ENCODE results near the gene MYO5B. TPM values are rescaled to one million over a fixed set of nuclear protein-coding genes. Genes with fewer than 3 reads are reported as not detected.

Gene MYO5B
- total RNA-seq, 2 experiments from 2014 or later, result not detected

- Mint-ChIP-seq H3K4me3 (no peak overlapping the region), H3K36me3 (ENCODE audit: low read depth) (no peaks in the 10 kb centered on the region), H3K4me1 (ENCODE audit: low read depth) (peaks cover 18% of the 10 kb centered on the region), H3K27ac (no peak overlapping the region), H3K9me3 (no peaks in the 10 kb centered on the region), H3K27me3 (peaks cover 68% of the 10 kb centered on the region)
- Histone ChIP-seq H3K4me3 (ENCODE audit: low read length) (no peak overlapping the region), H3K36me3 (ENCODE audit: insufficient read depth, low read length) (no peaks in the 10 kb centered on the region), H3K9me3 (ENCODE audit: control insufficient read depth in 1 of 2, insufficient read depth in 1 of 2, low read length in 2 of 2) (peaks cover 0 to 10% of the 10 kb centered on the region in 2 experiments), H3K27me3 (ENCODE audit: control insufficient read depth in 1 of 2, insufficient read depth in 2 of 2, low read length in 2 of 2) (peaks cover 22 to 47% of the 10 kb centered on the region in 2 experiments), H3K27ac (ENCODE audit: low read depth in 1 of 2, low read length in 2 of 2) (no peak overlapping the region), H3K4me1 (ENCODE audit: insufficient read depth, low read length) (peaks cover 23% of the 10 kb centered on the region)
- no peak for DNase-seq
- POLR2A ChIA-PET, result no interaction called here
- TF ChIP-seq, protein P1, sequence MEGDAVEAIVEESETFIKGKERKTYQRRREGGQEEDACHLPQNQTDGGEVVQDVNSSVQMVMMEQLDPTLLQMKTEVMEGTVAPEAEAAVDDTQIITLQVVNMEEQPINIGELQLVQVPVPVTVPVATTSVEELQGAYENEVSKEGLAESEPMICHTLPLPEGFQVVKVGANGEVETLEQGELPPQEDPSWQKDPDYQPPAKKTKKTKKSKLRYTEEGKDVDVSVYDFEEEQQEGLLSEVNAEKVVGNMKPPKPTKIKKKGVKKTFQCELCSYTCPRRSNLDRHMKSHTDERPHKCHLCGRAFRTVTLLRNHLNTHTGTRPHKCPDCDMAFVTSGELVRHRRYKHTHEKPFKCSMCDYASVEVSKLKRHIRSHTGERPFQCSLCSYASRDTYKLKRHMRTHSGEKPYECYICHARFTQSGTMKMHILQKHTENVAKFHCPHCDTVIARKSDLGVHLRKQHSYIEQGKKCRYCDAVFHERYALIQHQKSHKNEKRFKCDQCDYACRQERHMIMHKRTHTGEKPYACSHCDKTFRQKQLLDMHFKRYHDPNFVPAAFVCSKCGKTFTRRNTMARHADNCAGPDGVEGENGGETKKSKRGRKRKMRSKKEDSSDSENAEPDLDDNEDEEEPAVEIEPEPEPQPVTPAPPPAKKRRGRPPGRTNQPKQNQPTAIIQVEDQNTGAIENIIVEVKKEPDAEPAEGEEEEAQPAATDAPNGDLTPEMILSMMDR (IDR thresholded peaks at IDR 0.05), result no peak
- CTCF ChIA-PET, result no interaction called here
- no peak for ATAC-seq (ENCODE audit: poor library complexity)
- intact Hi-C loops (cut with DNase I, micrococcal nuclease), result loop anchor here in 1 of 2 experiments (5.0 kb wide), 1 partner anchor 679 kb away; no protein-coding TSS in a partner anchor
Measured at GRCh38 chr18:50190926-50191325, 4.0 kb downstream of the MYO5B start.

DNA sequence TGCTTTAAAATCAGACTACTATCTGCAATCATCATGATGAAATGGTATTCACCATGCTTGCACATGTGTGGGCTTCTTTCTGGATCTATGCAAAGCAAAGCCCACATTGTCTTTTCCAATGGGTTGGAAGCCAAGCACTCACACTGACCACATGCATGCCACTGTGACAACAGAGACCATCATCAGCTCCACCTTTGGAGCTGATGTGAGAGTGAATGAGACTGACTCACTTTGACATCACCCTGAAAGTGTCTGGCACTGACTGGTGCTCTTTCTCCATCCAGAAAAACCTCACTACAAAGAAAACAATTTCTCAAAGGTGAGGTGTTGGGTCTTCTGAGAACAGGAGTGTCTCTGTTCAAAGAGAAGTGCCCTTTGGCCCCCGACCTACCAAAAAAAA lies 4.7 kb downstream of the MYO5B start:
- Mint-ChIP-seq H3K4me1 (ENCODE audit: low read depth) (peaks cover 12% of the 10 kb centered on the region), H3K4me3 (no peak overlapping the region), H3K9me3 (no peaks in the 10 kb centered on the region), H3K36me3 (ENCODE audit: low read depth) (no peaks in the 10 kb centered on the region), H3K27me3 (peaks cover 64% of the 10 kb centered on the region), H3K27ac (no peak overlapping the region)
- Histone ChIP-seq H3K4me1 (ENCODE audit: insufficient read depth, low read length) (peaks cover 16% of the 10 kb centered on the region), H3K4me3 (ENCODE audit: low read length) (no peak overlapping the region), H3K36me3 (ENCODE audit: insufficient read depth, low read length) (no peaks in the 10 kb centered on the region), H3K9me3 (ENCODE audit: control insufficient read depth in 1 of 2, insufficient read depth in 1 of 2, low read length in 2 of 2) (peaks cover 0 to 10% of the 10 kb centered on the region in 2 experiments), H3K27me3 (ENCODE audit: control insufficient read depth in 1 of 2, insufficient read depth in 2 of 2, low read length in 2 of 2) (peaks cover 17 to 40% of the 10 kb centered on the region in 2 experiments), H3K27ac (ENCODE audit: low read depth in 1 of 2, low read length in 2 of 2) (no peak overlapping the region)
- intact Hi-C loops (cut with DNase I, micrococcal nuclease), result loop anchor here in 1 of 2 experiments (5.0 kb wide), 1 partner anchor 678 kb away; no protein-coding TSS in a partner anchor
- TF ChIP-seq, protein P1 (IDR thresholded peaks at IDR 0.05), result no peak
- no peak for ATAC-seq (ENCODE audit: poor library complexity)
- POLR2A ChIA-PET, result no interaction called here
- CTCF ChIA-PET, result no interaction called here
- no peak for DNase-seq

- TF ChIP-seq, protein P1 (IDR thresholded peaks at IDR 0.05), result no peak
- no peaks in the 10 kb centered on the region for H3K9me3 Mint-ChIP-seq
- ChIA-PET POLR2A (no interaction called here), CTCF (no interaction called here)
- H3K36me3 Mint-ChIP-seq (ENCODE audit: low read depth), result no peaks in the 10 kb centered on the region
- peaks cover 12% of the 10 kb centered on the region for H3K4me1 Mint-ChIP-seq (ENCODE audit: low read depth)
- Histone ChIP-seq H3K4me1 (ENCODE audit: insufficient read depth, low read length) (peaks cover 12% of the 10 kb centered on the region), H3K4me3 (ENCODE audit: low read length) (no peak overlapping the region), H3K9me3 (ENCODE audit: control insufficient read depth in 1 of 2, insufficient read depth in 1 of 2, low read length in 2 of 2) (peaks cover 0 to 10% of the 10 kb centered on the region in 2 experiments), H3K36me3 (ENCODE audit: insufficient read depth, low read length) (no peaks in the 10 kb centered on the region), H3K27me3 (ENCODE audit: control insufficient read depth in 1 of 2, insufficient read depth in 2 of 2, low read length in 2 of 2) (peaks cover 15 to 37% of the 10 kb centered on the region in 2 experiments), H3K27ac (ENCODE audit: low read depth in 1 of 2, low read length in 2 of 2) (no peak overlapping the region)
- intact Hi-C loops (cut with DNase I, micrococcal nuclease), result no loop called here
- DNase-seq (no peak), ATAC-seq (ENCODE audit: poor library complexity) (no peak)
- no peak overlapping the region for H3K27ac Mint-ChIP-seq
- no peak overlapping the region for H3K4me3 Mint-ChIP-seq
- H3K27me3 Mint-ChIP-seq, result peaks cover 69% of the 10 kb centered on the region
Measured at GRCh38 chr18:50189160-50189559, 5.8 kb downstream of the MYO5B start.
